HFFc6 (cell line): Measurements from ENCODE around the gene CRB3. TPM values are rescaled to one million over a fixed set of nuclear protein-coding genes. Genes with fewer than 3 reads are reported as not detected.

Experiments
- DNase-seq: peaks from one replicate; pipeline ENCODE4 v3.0.0-alpha.2; 2018
- H3K27ac Mint-ChIP-seq: 2 replicates; pipeline ENCODE4 v1.8.0; 2020; ENCODE audit warnings: mild to moderate bottlenecking, mixed read lengths
- H3K27me3 Mint-ChIP-seq: 2 replicates; pipeline ENCODE4 v1.8.0; 2021; ENCODE audit warnings: mild to moderate bottlenecking, moderate library complexity, mixed read lengths; ENCODE audit not compliant: insufficient read depth
- H3K36me3 Mint-ChIP-seq: 2 replicates; pipeline ENCODE4 v1.8.0; 2021; ENCODE audit warnings: low read depth, mixed read lengths
- H3K4me1 Mint-ChIP-seq: 2 replicates; pipeline ENCODE4 v1.8.0; 2020; ENCODE audit warnings: low read depth, mixed read lengths
- H3K4me3 Mint-ChIP-seq: 2 replicates; pipeline ENCODE4 v1.8.0; 2020; ENCODE audit warnings: mild to moderate bottlenecking, moderate library complexity, mixed read lengths
- H3K9me3 Mint-ChIP-seq: 2 replicates; pipeline ENCODE4 v1.8.0; 2020; ENCODE audit warnings: mild to moderate bottlenecking, mixed read lengths
- CTCF ChIP-seq: fragments of 200-600 bp; sonication (generic); IDR thresholded peaks from 2 replicates; pipeline ENCODE4 v1.5.0; 2021; ENCODE audit warnings: antibody characterized with exemption, mild to moderate bottlenecking
- total RNA-seq, 6 experiments: library from RNA; stranded (reverse); fragmentation: NEBNext Ultra II Directional; extraction: Animal tissue kit (Norgen Biotek cat#: 25700); gene quantifications; 2 replicates in 1 of 6; 3 replicates in 5 of 6; pipeline ENCODE4 v1.2.3, GENCODE V29; 2021

Gene CRB3
- total RNA-seq, 6 experiments from 2014 or later = not detected

GRCh38 chr19:6440905-6441304, 23.2 kb upstream of the CRB3 start:
- Mint-ChIP-seq H3K36me3 (peaks cover 9% of the 10 kb centered on the region; the same call in 1 of the 2 replicates), H3K27me3 (no peaks in the 10 kb centered on the region; the same call in none of the 2 replicates), H3K4me3 (no peak overlapping the region), H3K4me1 (no peaks in the 10 kb centered on the region), H3K9me3 (peaks cover 5% of the 10 kb centered on the region; the same call in 1 of the 2 replicates), H3K27ac (no peak overlapping the region)
- no peak for TF ChIP-seq CTCF
- no peak for DNase-seq

GRCh38 chr19:6442087-6442688, 21.9 kb upstream of the CRB3 start:
- TF ChIP-seq CTCF = no peak
- Mint-ChIP-seq H3K4me3 (no peak overlapping the region), H3K4me1 (no peaks in the 10 kb centered on the region), H3K27me3 (no peaks in the 10 kb centered on the region; the same call in none of the 2 replicates), H3K36me3 (peaks cover 15% of the 10 kb centered on the region), H3K9me3 (peaks cover 5% of the 10 kb centered on the region; the same call in 1 of the 2 replicates), H3K27ac (no peak overlapping the region)
- no peak for DNase-seq

GRCh38 chr19:6443986-6444385, 20.1 kb upstream of the CRB3 start:
- H3K4me3 Mint-ChIP-seq = no peak overlapping the region
- no peak for DNase-seq
- peaks cover 15% of the 10 kb centered on the region for H3K36me3 Mint-ChIP-seq
- no peak overlapping the region for H3K27ac Mint-ChIP-seq
- no peaks in the 10 kb centered on the region for H3K4me1 Mint-ChIP-seq
- H3K27me3 Mint-ChIP-seq = no peaks in the 10 kb centered on the region; the same call in 1 of the 2 replicates
- H3K9me3 Mint-ChIP-seq = peaks cover 5% of the 10 kb centered on the region; the same call in 1 of the 2 replicates
- TF ChIP-seq CTCF = no peak

GRCh38 chr19:6446452-6446851, 17.6 kb upstream of the CRB3 start:
- Mint-ChIP-seq H3K27ac (no peak overlapping the region), H3K9me3 (peaks cover 5% of the 10 kb centered on the region; the same call in 1 of the 2 replicates), H3K4me3 (no peak overlapping the region), H3K27me3 (peaks cover 4% of the 10 kb centered on the region), H3K4me1 (no peaks in the 10 kb centered on the region), H3K36me3 (peaks cover 20% of the 10 kb centered on the region)
- DNase-seq = no peak
- no peak for TF ChIP-seq CTCF

- peaks cover 5% of the 10 kb centered on the region for H3K9me3 Mint-ChIP-seq
These were observed 16.0 kb upstream of the CRB3 start for GRCh38 chr19:6448045-6448444.

More at GRCh38 chr19:6448045-6448444, 16.0 kb upstream of the CRB3 start:
- no peak for DNase-seq
- Mint-ChIP-seq H3K27ac (no peak overlapping the region), H3K36me3 (peaks cover 26% of the 10 kb centered on the region), H3K4me3 (no peak overlapping the region), H3K4me1 (no peaks in the 10 kb centered on the region), H3K27me3 (peaks cover 4% of the 10 kb centered on the region; the same call in 1 of the 2 replicates)
- TF ChIP-seq CTCF = no peak
